H1 (cell line): Measurements from ENCODE around the gene POLE2. TPM values are rescaled to one million over a fixed set of nuclear protein-coding genes. Genes with fewer than 3 reads are reported as not detected.
A peak's percentile ranks its signal among the peaks of the same experiment; 100 is the strongest.

Experiments used
- HDAC2 ChIP-seq, 2 experiments: fragments of 300-600 bp in 1 of 2; sonication (generic) in 1 of 2; IDR thresholded peaks; 2 replicates each; pipeline ENCODE4 v1.6.1; 2011 to 2012; ENCODE audit warnings: low read depth in 2 of 2, low read length in 2 of 2, mild to moderate bottlenecking in 2 of 2, moderate library complexity in 2 of 2, borderline replicate concordance in 1 of 2, inconsistent platforms in 1 of 2
- JUN ChIP-seq: IDR thresholded peaks from 2 replicates; pipeline ENCODE4 v1.6.1; 2011; ENCODE audit warnings: low read depth, mild to moderate bottlenecking, improper control_type of control experiment, low read length
- POLR2A ChIP-seq, 2 experiments: IDR thresholded peaks; 1 replicate in 1 of 2; 2 replicates in 1 of 2; pipeline ENCODE4 v1.6.1; 2011; ENCODE audit warnings: low read depth in 2 of 2, low read length in 2 of 2, mild to moderate bottlenecking in 2 of 2; ENCODE audit errors: control extremely low read depth in 1 of 2
- SIN3A ChIP-seq, 2 experiments: IDR thresholded peaks in 1 of 2; conservative IDR thresholded peaks in 1 of 2; 2 replicates each; pipeline ENCODE4 v1.6.1; 2011 to 2012; ENCODE audit warnings: low read length in 2 of 2, improper control_type of control experiment in 1 of 2, low read depth in 1 of 2, mild to moderate bottlenecking in 1 of 2
- SIRT6 ChIP-seq: IDR thresholded peaks from one replicate; pipeline ENCODE4 v1.7.1; 2012; ENCODE audit warnings: low read length, inconsistent platforms
- SIX5 ChIP-seq: IDR thresholded peaks from 2 replicates; pipeline ENCODE4 v1.6.1; 2011; ENCODE audit warnings: mild to moderate bottlenecking, low read depth, low read length
- SP4 ChIP-seq: IDR thresholded peaks from 2 replicates; pipeline ENCODE4 v1.6.1; 2012; ENCODE audit warnings: low read length, inconsistent platforms
- polyA plus RNA-seq, 7 experiments: library from polyadenylated mRNA; depleted of rRNA in 3 of 7; stranded (reverse) in 5 of 7; unstranded in 2 of 7; fragments of >200 nt in 5 of 7; fragments of 200-250 nt in 2 of 7; gene quantifications; 1 replicate in 5 of 7; 2 replicates in 1 of 7; 4 replicates in 1 of 7; pipeline versions ENCODE4 v1.2.1 to v1.2.3, GENCODE V29; 2011 to 2013; ENCODE audit warnings: missing spikeins in 2 of 7, mixed read lengths in 2 of 7
- total RNA-seq: library from RNA; stranded (reverse); fragmentation: NEBNext Ultra II Directional; extraction: Animal tissue kit (Norgen Biotek cat#: 25700); gene quantifications from 2 replicates; pipeline ENCODE4 v1.2.1, GENCODE V29; 2021
- TF ChIP-seq, protein P1 (sequence below), 3 experiments: IDR thresholded peaks; 1 replicate in 2 of 3; 2 replicates in 1 of 3; pipeline versions ENCODE4 v1.5.1 to v1.6.1; 2011; ENCODE audit warnings: low read length in 3 of 3, mild to moderate bottlenecking in 3 of 3, inconsistent platforms in 2 of 3, low read depth in 1 of 3, moderate library complexity in 1 of 3; ENCODE audit not compliant: insufficient read depth in 1 of 3; ENCODE audit errors: control extremely low read depth in 1 of 3
- TF ChIP-seq, protein P2 (sequence below): IDR thresholded peaks from 2 replicates; pipeline ENCODE4 v1.6.1; 2012; ENCODE audit warnings: low read length, inconsistent platforms
- TF ChIP-seq, protein P3 (sequence below): IDR thresholded peaks from 2 replicates; pipeline ENCODE4 v1.6.1; 2012; ENCODE audit warnings: inconsistent platforms

Gene POLE2
- total and polyA plus RNA-seq, 2 of the 8 experiments (the other 6 are each of a cell fraction or from before 2014, with no cell fraction given) = 31.2 to 41.7 TPM

DNA sequence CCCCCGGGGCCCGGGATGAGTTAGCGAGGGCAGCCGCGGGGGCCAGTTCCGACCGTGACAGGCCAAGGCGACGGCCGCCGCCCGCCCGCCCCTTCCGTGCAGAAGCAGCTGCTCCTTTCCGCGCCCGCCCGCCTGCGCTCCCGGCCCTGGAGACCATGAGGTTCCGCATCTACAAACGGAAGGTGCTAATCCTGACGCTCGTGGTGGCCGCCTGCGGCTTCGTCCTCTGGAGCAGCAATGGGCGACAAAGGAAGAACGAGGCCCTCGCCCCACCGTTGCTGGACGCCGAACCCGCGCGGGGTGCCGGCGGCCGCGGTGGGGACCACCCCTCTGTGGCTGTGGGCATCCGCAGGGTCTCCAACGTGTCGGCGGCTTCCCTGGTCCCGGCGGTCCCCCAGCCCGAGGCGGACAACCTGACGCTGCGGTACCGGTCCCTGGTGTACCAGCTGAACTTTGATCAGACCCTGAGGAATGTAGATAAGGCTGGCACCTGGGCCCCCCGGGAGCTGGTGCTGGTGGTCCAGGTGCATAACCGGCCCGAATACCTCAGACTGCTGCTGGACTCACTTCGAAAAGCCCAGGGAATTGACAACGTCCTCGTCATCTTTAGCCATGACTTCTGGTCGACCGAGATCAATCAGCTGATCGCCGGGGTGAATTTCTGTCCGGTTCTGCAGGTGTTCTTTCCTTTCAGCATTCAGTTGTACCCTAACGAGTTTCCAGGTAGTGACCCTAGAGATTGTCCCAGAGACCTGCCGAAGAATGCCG, 66.7 kb downstream of the POLE2 start (continued):
- TF ChIP-seq, protein P1, sequence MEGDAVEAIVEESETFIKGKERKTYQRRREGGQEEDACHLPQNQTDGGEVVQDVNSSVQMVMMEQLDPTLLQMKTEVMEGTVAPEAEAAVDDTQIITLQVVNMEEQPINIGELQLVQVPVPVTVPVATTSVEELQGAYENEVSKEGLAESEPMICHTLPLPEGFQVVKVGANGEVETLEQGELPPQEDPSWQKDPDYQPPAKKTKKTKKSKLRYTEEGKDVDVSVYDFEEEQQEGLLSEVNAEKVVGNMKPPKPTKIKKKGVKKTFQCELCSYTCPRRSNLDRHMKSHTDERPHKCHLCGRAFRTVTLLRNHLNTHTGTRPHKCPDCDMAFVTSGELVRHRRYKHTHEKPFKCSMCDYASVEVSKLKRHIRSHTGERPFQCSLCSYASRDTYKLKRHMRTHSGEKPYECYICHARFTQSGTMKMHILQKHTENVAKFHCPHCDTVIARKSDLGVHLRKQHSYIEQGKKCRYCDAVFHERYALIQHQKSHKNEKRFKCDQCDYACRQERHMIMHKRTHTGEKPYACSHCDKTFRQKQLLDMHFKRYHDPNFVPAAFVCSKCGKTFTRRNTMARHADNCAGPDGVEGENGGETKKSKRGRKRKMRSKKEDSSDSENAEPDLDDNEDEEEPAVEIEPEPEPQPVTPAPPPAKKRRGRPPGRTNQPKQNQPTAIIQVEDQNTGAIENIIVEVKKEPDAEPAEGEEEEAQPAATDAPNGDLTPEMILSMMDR (IDR thresholded peaks at IDR 0.05; ENCODE audit: control extremely low read depth in 1 of 3, insufficient read depth in 1 of 3, low read depth in 1 of 3, low read length in 3 of 3) = no peak
- TF ChIP-seq, protein P2, sequence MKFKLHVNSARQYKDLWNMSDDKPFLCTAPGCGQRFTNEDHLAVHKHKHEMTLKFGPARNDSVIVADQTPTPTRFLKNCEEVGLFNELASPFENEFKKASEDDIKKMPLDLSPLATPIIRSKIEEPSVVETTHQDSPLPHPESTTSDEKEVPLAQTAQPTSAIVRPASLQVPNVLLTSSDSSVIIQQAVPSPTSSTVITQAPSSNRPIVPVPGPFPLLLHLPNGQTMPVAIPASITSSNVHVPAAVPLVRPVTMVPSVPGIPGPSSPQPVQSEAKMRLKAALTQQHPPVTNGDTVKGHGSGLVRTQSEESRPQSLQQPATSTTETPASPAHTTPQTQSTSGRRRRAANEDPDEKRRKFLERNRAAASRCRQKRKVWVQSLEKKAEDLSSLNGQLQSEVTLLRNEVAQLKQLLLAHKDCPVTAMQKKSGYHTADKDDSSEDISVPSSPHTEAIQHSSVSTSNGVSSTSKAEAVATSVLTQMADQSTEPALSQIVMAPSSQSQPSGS = no peak
- TF ChIP-seq JUN (no peak), POLR2A (IDR thresholded peaks at IDR 0.05; ENCODE audit: control extremely low read depth in 1 of 2, low read depth in 2 of 2, low read length in 2 of 2) (no peak), HDAC2 (IDR thresholded peaks at IDR 0.05; ENCODE audit: borderline replicate concordance in 1 of 2, low read depth in 2 of 2, low read length in 2 of 2) (0 out of 4 replicates have a peak, but pooled peaks of 1 of the 2 experiments have one; percentile 14), SIN3A (conservative IDR thresholded peaks at IDR 0.05 in 1 of 2, IDR thresholded peaks at IDR 0.05 in 1 of 2; ENCODE audit: low read depth in 1 of 2, low read length in 2 of 2) (peak; percentile 36 to 40; a peak in 1 of 4 replicates), SIRT6 (no peak), SP4 (no peak), SIX5 (no peak)
- TF ChIP-seq, protein P3, sequence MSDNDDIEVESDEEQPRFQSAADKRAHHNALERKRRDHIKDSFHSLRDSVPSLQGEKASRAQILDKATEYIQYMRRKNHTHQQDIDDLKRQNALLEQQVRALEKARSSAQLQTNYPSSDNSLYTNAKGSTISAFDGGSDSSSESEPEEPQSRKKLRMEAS = peak; percentile 90
